ENCODE measurements around the gene GNAL. TPM values are rescaled to one million over a fixed set of nuclear protein-coding genes. Genes with fewer than 3 reads are reported as not detected.
A peak's percentile ranks its signal among the peaks of the same experiment; 100 is the strongest.
"Not testable (repeated sequence)": the region's sequence is repeated elsewhere in the genome, so short reads cannot be mapped to it uniquely, and the experiment has no call there.

GNAL gene
- total RNA-seq, 1 donor from 2014 or later: 5.1 TPM

DNA sequence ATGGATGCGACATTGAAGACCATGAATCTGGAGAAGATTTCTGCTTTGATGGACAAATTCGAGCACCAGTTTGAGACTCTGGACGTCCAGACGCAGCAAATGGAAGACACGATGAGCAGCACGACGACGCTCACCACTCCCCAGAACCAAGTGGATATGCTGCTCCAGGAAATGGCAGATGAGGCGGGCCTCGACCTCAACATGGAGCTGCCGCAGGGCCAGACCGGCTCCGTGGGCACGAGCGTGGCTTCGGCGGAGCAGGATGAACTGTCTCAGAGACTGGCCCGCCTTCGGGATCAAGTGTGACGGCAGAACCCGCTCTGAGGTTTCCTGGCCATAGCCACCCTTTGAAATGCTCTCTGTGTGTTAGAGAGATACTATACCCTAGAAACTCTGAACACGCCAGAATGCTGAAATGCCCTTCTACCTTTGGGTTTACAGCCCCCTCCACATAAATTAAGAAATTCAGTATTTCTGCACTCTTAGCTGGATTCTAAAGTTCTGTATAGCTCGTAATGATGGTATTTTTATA is 162.8 kb downstream of the GNAL start:
- ATAC-seq (ENCODE audit: poor library complexity) (peak; percentile 9), DNase-seq (peak; percentile 54)
- intact Hi-C loops (cut with DNase I): no loop called here

GRCh38 chr18:11854554-11854953 is 165.5 kb downstream of the GNAL start:
- not testable (repeated sequence) for ATAC-seq (ENCODE audit: poor library complexity)

GRCh38 chr18:11857177-11857887 is 168.3 kb downstream of the GNAL start:
- ATAC-seq (ENCODE audit: poor library complexity): peak; percentile 85
- intact Hi-C loops (cut with DNase I): no loop called here

More at GRCh38 chr18:11854554-11854953, 165.5 kb downstream of the GNAL start:
- DNase-seq; intact Hi-C loops (cut with DNase I): not testable (repeated sequence)

GRCh38 chr18:11859282-11859830 is 170.3 kb downstream of the GNAL start:
- no peak for ATAC-seq (ENCODE audit: poor library complexity)
- intact Hi-C loops (cut with DNase I): no loop called here
- DNase-seq: no peak

More at GRCh38 chr18:11857177-11857887, 168.3 kb downstream of the GNAL start:
- peak; percentile 73 for DNase-seq

- ATAC-seq (ENCODE audit: poor library complexity) (no peak), DNase-seq (no peak)
- intact Hi-C loops (cut with DNase I): no loop called here
Observed at GRCh38 chr18:11859903-11860407, 170.9 kb downstream of the GNAL start.

DNA sequence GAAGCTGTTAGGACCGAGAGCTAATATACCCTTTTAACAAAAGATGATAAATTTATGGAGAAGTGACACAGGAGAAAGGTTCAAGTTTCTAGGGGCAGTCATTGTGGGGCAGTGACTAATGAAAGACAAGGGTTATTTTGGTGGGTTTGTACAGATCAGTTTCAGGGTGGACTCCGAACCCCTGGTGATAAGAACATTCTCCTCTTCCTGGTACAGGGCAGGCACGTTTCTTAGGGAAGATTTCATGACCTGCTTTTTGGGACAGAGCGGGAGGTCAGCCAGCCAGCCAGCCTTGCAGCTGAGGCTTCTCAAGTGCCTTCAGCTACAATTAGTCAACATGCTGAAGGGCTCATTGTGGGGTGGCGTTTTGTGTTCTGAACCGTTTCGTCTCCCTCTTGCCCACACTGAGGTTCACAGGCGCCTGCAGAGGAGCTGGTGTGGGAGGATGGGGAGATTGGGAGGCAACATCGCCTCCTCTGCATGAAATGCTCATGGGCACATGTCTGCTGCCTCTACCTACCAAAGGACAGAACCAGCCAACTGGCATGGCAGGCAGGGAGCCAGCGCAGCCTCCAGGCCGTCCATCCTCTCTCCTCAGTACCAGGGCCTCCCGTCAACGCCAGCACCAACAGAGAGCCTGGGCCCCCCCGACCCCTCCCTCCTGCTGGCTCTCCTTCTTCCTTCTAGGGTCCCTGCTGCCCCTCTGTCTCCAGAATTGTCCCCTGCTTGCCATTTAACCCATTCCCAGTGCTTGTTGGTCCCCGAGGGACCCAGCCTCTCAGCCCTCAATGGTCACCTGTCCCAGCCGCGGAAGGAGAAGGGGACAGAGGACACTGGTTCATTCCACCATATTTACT is 171.8 kb downstream of the GNAL start:
- intact Hi-C loops (cut with DNase I): no loop called here
- DNase-seq (no peak), ATAC-seq (ENCODE audit: poor library complexity) (no peak)

DNA sequence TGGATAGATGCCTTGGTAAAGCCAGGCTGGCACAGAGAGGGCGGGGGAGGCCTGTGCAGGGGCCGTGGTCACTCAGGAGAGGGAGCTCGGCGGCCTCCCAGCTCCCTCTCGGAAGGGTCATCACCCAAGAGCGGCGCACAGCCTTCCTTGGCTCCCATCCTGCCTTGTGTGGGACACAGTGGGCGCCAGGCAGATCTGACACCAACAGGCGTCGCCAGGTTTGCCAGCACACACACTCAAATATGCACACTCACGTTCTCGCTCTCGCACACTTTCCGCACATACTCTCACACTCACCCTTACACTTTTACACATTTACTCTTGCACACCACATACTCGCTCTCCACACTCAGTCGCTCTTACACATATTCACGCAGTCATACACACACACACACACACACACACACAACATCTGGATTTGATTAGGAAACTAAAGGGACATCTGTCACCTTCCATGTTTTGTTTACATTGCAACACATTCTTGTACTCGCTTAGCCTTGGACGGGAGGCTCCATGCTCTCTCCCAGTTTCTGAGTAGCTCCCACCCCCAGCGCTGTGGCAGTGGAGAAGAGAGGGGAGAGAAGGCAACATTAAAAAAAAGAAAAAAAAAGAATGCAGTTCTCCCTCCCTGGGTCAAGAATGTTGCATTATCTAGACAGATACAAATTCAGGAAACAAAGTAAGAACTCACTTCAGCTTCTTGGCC is 172.7 kb downstream of the GNAL start:
- no peak for DNase-seq
- intact Hi-C loops (cut with DNase I): no loop called here
- no peak for ATAC-seq (ENCODE audit: poor library complexity)

GRCh38 chr18:11862468-11863137 is 173.5 kb downstream of the GNAL start:
- intact Hi-C loops (cut with DNase I): no loop called here
- DNase-seq (no peak), ATAC-seq (ENCODE audit: poor library complexity) (no peak)

DNA sequence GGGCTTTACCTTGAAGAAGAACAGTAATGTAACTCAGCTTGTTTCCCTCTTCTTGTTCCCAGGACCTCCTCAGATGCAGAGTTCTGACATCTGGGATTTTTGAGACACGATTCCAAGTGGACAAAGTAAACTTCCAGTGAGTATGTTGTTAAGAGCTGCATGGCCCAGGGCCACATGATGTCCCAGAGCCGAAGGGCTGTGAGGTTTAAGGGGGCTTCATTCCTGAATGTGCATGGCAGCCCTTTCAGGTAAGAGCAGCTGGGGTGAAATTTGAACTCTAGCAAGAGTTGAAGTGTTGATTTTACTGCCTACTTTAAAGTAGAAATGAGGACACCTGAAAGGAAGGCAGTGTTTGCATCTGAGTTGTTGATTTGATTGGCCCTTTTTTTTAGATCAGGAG is 175.4 kb downstream of the GNAL start:
- ATAC-seq (ENCODE audit: poor library complexity) (no peak), DNase-seq (no peak)
- intact Hi-C loops (cut with DNase I): no loop called here

DNA sequence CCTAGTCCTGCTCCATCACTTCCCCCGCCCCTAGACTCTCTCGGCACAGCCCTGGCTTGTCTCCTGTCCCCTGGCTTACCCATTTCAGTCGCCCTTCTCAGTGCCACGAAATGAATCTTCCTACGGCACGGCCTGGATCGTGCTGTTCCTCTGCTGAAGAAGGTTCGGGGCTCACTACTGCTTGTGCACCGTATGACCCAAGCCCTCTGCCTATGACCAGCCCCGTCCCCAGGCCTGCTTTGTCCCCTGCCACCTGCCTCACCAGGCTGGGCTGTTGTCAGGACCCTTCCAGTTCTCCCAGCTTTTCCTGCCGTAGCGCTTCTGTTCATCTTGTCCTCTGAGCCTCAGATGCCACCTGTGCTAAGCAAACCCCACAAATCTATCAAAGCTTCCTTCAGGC is 176.0 kb downstream of the GNAL start:
- intact Hi-C loops (cut with DNase I): no loop called here
- ATAC-seq (ENCODE audit: poor library complexity) (no peak), DNase-seq (no peak)

DNA sequence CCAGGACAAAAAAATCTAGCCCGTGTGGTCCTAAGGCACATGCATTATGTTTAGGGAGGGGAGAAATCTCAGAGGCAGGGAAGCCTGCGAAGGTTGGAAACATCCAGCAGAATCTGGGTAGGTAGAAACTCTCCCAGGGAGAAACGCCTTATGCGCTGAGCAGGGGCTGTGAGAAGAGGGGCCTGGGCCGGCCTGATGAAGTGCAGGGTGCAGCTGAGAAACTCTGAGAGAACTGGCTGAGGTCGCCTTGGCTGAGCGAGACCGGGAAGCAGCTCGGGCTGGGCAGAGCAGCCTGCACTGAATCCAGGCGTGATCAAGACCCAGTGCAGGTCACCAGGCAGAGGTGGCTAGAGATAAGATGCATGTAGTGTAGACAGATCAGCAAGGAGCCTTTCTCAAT is 177.3 kb downstream of the GNAL start:
- no peak for DNase-seq
- ATAC-seq (ENCODE audit: poor library complexity): no peak
- intact Hi-C loops (cut with DNase I): no loop called here

GRCh38 chr18:11866764-11867163 is 177.7 kb downstream of the GNAL start:
- ATAC-seq (ENCODE audit: poor library complexity) (no peak), DNase-seq (no peak)
- intact Hi-C loops (cut with DNase I): no loop called here

DNA sequence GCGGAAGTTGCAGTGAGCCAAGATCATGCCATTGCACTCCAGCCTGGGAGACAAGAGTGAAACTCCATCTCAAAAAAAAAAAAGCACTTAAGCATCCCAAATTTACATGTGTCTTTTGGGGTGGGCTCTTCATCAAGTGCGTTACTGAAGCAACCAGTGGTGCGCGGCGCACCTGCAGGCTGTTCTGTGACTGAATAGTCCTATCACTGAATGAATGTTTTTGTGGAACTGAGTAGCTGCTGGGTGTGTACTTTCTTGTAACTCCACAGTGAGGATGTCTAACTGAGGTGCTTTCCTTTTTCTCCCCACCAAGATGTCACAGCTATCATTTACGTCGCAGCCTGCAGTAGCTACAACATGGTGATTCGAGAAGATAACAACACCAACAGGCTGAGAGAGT is 179.2 kb downstream of the GNAL start:
- intact Hi-C loops (cut with DNase I): no loop called here
- ATAC-seq (ENCODE audit: poor library complexity): no peak

GRCh38 chr18:11871501-11871900 is 182.4 kb downstream of the GNAL start:
- intact Hi-C loops (cut with DNase I): loop anchor here (2.0 kb wide), 1 partner anchor 139 kb away; no protein-coding TSS in a partner anchor
- no peak for DNase-seq
- ATAC-seq (ENCODE audit: poor library complexity): no peak

More for the DNA sequence above, 179.2 kb downstream of the GNAL start:
- no peak for DNase-seq

DNA sequence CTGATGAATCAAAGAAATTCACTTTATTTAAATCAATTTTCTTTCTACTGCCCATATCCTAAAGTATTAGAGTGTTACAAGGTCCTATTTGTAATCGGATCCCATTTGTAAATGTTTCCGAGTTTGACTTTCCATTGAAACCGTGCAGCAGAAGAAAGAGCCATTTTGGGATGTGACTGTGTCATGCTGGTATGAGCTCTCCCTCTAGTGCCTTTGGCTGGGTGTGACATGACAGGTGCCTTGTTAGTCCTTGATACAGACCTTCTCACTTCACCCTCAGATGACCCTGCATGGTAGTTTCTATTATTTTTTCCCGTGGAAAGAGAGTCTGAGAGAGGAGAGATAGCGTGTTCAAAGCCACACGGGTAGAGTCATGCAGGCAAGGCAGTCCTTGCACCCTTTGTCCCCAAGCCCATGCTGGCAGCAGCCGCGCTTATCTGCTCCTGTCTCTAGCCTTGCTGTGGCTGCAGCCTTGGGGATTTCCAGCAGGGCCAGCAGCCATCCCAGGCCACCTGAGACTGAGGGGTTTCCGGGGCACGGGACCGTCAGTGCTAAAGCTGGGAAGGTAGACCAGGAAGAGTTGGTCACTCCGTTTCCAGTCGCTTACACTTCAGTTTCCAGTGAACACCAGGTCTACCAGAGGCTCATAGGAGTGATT is 183.5 kb downstream of the GNAL start:
- DNase-seq: no peak
- peak; percentile 96 for ATAC-seq (ENCODE audit: poor library complexity)
- intact Hi-C loops (cut with DNase I): no loop called here

DNA sequence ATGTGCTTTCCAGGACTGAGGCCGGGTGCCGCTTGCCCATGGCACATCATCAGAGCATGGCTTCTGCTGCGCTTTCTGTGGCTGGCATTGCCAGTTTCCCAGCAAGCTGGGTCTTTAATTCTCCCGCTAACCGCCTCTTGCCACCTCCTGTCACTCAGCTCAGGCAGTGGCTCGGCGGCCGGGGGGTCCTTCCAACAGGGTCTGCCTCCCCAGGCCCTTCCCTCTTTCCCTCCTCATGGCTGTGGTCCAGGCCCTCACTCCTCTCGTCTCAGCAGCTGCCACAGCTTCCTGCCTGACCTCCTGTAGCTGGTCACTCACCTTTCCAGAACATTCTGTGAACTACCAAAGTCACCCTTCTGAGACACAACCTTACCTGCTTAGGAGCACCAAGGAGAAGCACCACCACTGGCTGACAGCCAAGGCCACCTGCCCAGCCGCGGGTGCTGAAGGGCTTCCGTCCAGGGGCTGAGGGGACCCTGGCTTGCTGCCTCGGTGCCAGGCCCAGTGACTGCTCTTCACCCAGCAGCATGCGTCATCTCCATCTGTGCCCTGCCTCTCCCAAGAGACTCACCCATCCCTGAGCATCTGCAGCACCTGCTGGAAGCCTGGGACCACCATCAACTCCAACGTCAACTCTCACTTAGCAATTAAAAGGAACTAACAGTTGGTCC is 184.7 kb downstream of the GNAL start:
- intact Hi-C loops (cut with DNase I): no loop called here
- DNase-seq: no peak

GRCh38 chr18:11874676-11875075 is 185.6 kb downstream of the GNAL start:
- intact Hi-C loops (cut with DNase I): no loop called here
- DNase-seq: no peak
- no peak for ATAC-seq (ENCODE audit: poor library complexity)

More for the DNA sequence above, 184.7 kb downstream of the GNAL start:
- no peak for ATAC-seq (ENCODE audit: poor library complexity)

Data from Right ventricle myocardium superior (tissue), 1 donor.